HG03571 (cell line): ENCODE data around the gene BMP8A.

Source experiments
- ATAC-seq: cut with Tn5 transposase; IDR thresholded peaks from one replicate; pipeline ENCODE4 v1.9.1; 2021; ENCODE audit not compliant: unreplicated experiment

BMP8A gene

DNA sequence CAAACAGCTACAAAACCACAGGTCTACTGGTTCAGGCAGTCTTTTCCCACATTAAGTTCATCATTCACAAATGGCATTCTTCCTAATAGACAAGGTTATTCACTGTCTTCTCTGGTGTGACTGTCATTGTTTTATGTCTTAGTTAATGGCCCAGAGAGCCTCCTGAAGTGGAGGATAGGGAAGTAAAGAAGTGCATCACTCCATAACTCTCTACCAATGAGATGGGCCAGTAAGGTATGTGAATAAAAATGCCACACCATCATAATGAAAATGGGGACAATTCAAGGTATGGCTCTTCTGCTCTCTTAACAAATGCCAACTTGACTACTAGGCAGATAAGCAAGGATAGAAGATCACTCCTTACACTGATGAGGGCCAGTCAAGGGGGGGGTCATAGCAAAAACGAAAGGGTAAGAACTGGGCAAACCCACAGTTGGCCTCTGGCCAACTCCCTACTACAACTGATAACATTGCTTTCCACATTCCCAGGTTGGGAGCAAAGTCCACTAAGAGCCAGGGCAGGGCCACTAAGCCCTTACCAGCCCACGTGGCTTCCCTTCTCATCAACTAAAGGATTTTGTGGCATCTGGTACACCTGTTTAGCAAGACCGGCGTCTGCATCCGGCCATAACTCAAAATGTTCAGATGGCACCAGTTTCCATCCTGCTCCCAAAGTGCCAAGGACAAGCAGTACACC lies 75.2 kb downstream of the BMP8A start:
- no peak for ATAC-seq

GRCh38 chr1:39567302-39567701 lies 75.9 kb downstream of the BMP8A start:
- ATAC-seq = no peak

DNA sequence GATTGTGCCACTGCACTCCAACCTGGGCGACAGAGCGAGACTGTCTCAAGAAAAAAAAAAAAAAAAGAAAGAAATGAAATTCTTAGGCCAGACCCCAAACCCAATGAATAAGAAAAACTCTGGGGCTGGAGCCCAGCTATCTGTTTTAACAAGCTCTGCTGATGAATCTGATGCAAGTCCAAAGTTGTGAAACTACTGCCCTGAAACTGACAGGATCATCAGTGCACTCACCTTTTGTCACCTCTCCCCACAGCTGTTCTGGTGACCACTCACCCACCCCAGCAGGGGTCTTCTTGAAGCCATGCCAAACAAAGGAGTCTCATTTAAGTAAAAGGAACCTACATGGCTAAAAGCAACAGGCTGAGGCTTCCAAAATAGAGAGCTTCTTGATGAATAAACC lies 76.8 kb downstream of the BMP8A start:
- ATAC-seq = no peak

- no peak for ATAC-seq
Observed at GRCh38 chr1:39569034-39569433, 77.6 kb downstream of the BMP8A start.

- ATAC-seq = no peak
Observed at GRCh38 chr1:39570477-39571177, 79.2 kb downstream of the BMP8A start.

- ATAC-seq = no peak
Observed at GRCh38 chr1:39571178-39571483, 79.7 kb downstream of the BMP8A start.

- no peak for ATAC-seq
Observed at GRCh38 chr1:39572379-39573096, 81.1 kb downstream of the BMP8A start.

DNA sequence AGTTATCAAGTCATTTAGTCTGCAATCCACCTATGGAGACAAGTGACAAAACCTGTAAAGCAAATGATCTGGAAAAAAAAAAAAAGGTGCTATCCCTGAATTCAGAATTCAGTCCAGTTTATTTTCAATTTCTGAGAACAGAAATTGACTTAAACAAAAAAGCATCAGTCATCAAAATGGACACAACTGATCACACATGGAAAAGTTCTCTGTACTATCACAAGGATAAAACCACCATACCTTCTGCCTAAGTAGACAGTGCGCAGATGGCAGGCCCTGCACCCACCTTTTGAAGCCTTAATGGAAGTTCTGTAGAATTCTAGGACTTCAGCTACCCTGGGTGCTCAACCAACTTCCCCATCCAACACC lies 81.6 kb downstream of the BMP8A start:
- ATAC-seq = no peak

GRCh38 chr1:39573736-39574624 lies 82.5 kb downstream of the BMP8A start:
- ATAC-seq = no peak

DNA sequence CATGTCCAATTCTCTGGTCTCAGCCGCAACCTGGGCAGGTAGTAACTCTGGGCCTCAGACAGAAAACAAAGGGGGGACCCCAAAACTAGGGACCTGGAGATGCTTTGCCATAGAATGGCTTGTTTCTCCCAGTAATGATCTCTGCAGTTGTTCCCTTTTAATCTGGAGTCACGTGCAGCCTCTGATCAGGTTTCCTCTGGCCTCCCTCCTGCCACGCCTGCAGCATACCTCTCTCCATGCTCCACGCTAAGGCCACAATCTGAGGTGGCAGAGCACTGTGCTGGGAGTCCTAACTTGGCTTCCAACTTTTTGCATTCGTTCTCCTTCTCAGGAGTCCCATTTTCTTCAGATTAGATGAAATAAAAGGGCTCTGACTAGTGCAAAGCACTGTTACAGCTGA lies 83.2 kb downstream of the BMP8A start:
- ATAC-seq = no peak
